H1 (cell line): ENCODE data around the gene ME3. TPM values are rescaled to one million over a fixed set of nuclear protein-coding genes. Genes with fewer than 3 reads are reported as not detected.

ENCODE experiments used
- BACH1 ChIP-seq: IDR thresholded peaks from 2 replicates; pipeline ENCODE4 v1.6.1; 2012; ENCODE audit warnings: low read length, improper control_type of control experiment
- CTCF ChIP-seq, 3 experiments: IDR thresholded peaks; 1 replicate in 2 of 3; 2 replicates in 1 of 3; pipeline versions ENCODE4 v1.5.1 to v1.6.1; 2011; ENCODE audit warnings: low read length in 3 of 3, mild to moderate bottlenecking in 3 of 3, inconsistent platforms in 2 of 3, low read depth in 1 of 3, moderate library complexity in 1 of 3; ENCODE audit not compliant: insufficient read depth in 1 of 3; ENCODE audit errors: control extremely low read depth in 1 of 3
- E2F6 ChIP-seq: IDR thresholded peaks from 2 replicates; pipeline ENCODE4 v1.6.1; 2012; ENCODE audit warnings: inconsistent platforms
- JUN ChIP-seq: IDR thresholded peaks from 2 replicates; pipeline ENCODE4 v1.6.1; 2011; ENCODE audit warnings: low read depth, mild to moderate bottlenecking, improper control_type of control experiment, low read length
- SP2 ChIP-seq: IDR thresholded peaks from 2 replicates; pipeline ENCODE4 v1.6.1; 2012; ENCODE audit warnings: mild to moderate bottlenecking, low read length, inconsistent platforms
- SUZ12 ChIP-seq: fragments of 200-600 bp; sonication (generic); IDR thresholded peaks from 2 replicates; pipeline ENCODE4 v1.6.1; 2012; ENCODE audit warnings: mild to moderate bottlenecking, inconsistent platforms, low read length, moderate library complexity, mixed read lengths
- polyA plus RNA-seq, 7 experiments: library from polyadenylated mRNA; depleted of rRNA in 3 of 7; stranded (reverse) in 5 of 7; unstranded in 2 of 7; fragments of >200 nt in 5 of 7; fragments of 200-250 nt in 2 of 7; gene quantifications; 1 replicate in 5 of 7; 2 replicates in 1 of 7; 4 replicates in 1 of 7; pipeline versions ENCODE4 v1.2.1 to v1.2.3, GENCODE V29; 2011 to 2013; ENCODE audit warnings: missing spikeins in 2 of 7, mixed read lengths in 2 of 7
- total RNA-seq: library from RNA; stranded (reverse); fragmentation: NEBNext Ultra II Directional; extraction: Animal tissue kit (Norgen Biotek cat#: 25700); gene quantifications from 2 replicates; pipeline ENCODE4 v1.2.1, GENCODE V29; 2021

Gene ME3
- total and polyA plus RNA-seq, 2 of the 8 experiments (the other 6 are each of a cell fraction or from before 2014, with no cell fraction given) = 1.5 to 2.8 TPM

- TF ChIP-seq CTCF (IDR thresholded peaks at IDR 0.05; ENCODE audit: control extremely low read depth in 1 of 3, insufficient read depth in 1 of 3, low read depth in 1 of 3, low read length in 3 of 3) (no peak), JUN (no peak), E2F6 (no peak), BACH1 (no peak), SP2 (no peak), SUZ12 (no peak)
These were observed 197.4 kb downstream of the ME3 start (continued) for GRCh38 chr11:86475027-86475426.
